HepG2 (cell line): ENCODE results near the gene RNASE11. TPM values are rescaled to one million over a fixed set of nuclear protein-coding genes. Genes with fewer than 3 reads are reported as not detected.

Source experiments
- ATAC-seq: fragments of 200-7000 bp; cut with Tn5 transposase; 3 replicates; pipeline ENCODE4 v1.9.1; 2020; ENCODE audit warnings: mild to moderate bottlenecking, moderate library complexity
- BruUV-seq: library from RNA; stranded (reverse); fragments of 400-500 nt; replicated peaks from 2 replicates; lab custom pipeline; 2021; lab: Mats Ljungman, UMichigan
- CTCF ChIA-PET: fragments of 300-600 bp; formaldehyde crosslinking; extraction: SDS; loops from one replicate; lab custom pipeline; 2021; ENCODE audit warnings: low total read pairs, inconsistent platforms, low intra/inter-chr PET ratio; lab: Yijun Ruan, JAX
- POLR2A ChIA-PET: fragments of 350-600 bp; sonication (Branson Sonifier 250); formaldehyde crosslinking; loops from one replicate; lab custom pipeline; 2020; ENCODE audit warnings: antibody characterized with exemption, inconsistent platforms; lab: Yijun Ruan, JAX
- DNase-seq: peaks from one replicate; pipeline ENCODE4 v3.0.0-alpha.2; 2015; ENCODE audit warnings: low spot score
- FAIRE-seq: peaks from 3 replicates; lab custom pipeline; 2011; peaks lifted over from hg19 to GRCh38; lab: Jason Lieb, UNC
- H2AFZ ChIP-seq: one replicate; pipeline ENCODE4 v1.6.1; 2011; ENCODE audit warnings: low read length, inconsistent platforms
- H3K27ac ChIP-seq: fragments of 300-600 bp; 3 replicates; pipeline ENCODE4 v1.8.0; 2011; ENCODE audit warnings: mixed run types, mild to moderate bottlenecking, mixed read lengths, low read length, inconsistent platforms; ENCODE audit not compliant: insufficient read depth; ENCODE audit errors: extremely low read length
- H3K27me3 ChIP-seq, 2 experiments: fragments of 200-600 bp in 1 of 2; 2 replicates in 1 of 2; 3 replicates in 1 of 2; pipeline versions ENCODE4 v1.6.0 to v1.8.0; 2011; ENCODE audit warnings: low read length in 2 of 2, mild to moderate bottlenecking in 2 of 2, moderate library complexity in 2 of 2, inconsistent platforms in 1 of 2; ENCODE audit not compliant: insufficient read depth in 2 of 2, control insufficient read depth in 1 of 2
- H3K36me3 ChIP-seq, 2 experiments: fragments of 200-600 bp in 1 of 2; replicated peaks in 1 of 2; 2 replicates in 1 of 2; 3 replicates in 1 of 2; pipeline versions ENCODE4 v1.5.1 to v1.8.0; 2011; ENCODE audit warnings: low read length in 2 of 2, inconsistent platforms in 1 of 2; ENCODE audit not compliant: insufficient read depth in 2 of 2, control insufficient read depth in 1 of 2
- H3K4me1 ChIP-seq: 2 replicates; pipeline ENCODE4 v1.5.1; 2012; ENCODE audit warnings: low read length, inconsistent platforms; ENCODE audit not compliant: insufficient read depth
- H3K4me2 ChIP-seq: 2 replicates; pipeline ENCODE4 v1.6.0; 2011; ENCODE audit warnings: low read depth, low read length, inconsistent platforms
- H3K4me3 ChIP-seq, 3 experiments: fragments of 200-600 bp in 1 of 3; sonication (generic), shearing (Covaris generic) in 1 of 3; replicated peaks in 1 of 3; 2 replicates each; pipeline ENCODE4 v1.5.1; 2011 to 2016; ENCODE audit warnings: low read length in 3 of 3, inconsistent platforms in 2 of 3, low read depth in 2 of 3, mild to moderate bottlenecking in 2 of 3, control low read depth in 1 of 3, mixed read lengths in 1 of 3; ENCODE audit not compliant: insufficient read depth in 1 of 3
- H3K79me2 ChIP-seq: one replicate; pipeline ENCODE4 v1.6.1; 2011; ENCODE audit warnings: low read length, inconsistent platforms; ENCODE audit not compliant: insufficient read depth
- H3K9ac ChIP-seq: 2 replicates; pipeline ENCODE4 v1.6.0; 2011; ENCODE audit warnings: mild to moderate bottlenecking, low read depth, low read length, inconsistent platforms; ENCODE audit not compliant: insufficient read depth
- H3K9me3 ChIP-seq: 2 replicates; pipeline ENCODE4 v1.5.1; 2012; ENCODE audit warnings: mild to moderate bottlenecking, low read length
- H4K20me1 ChIP-seq: 2 replicates; pipeline ENCODE4 v1.6.0; 2011; ENCODE audit warnings: inconsistent platforms, mild to moderate bottlenecking, low read length, moderate library complexity; ENCODE audit not compliant: insufficient read depth
- DMAP1 ChIP-seq: IDR thresholded peaks from 2 replicates; pipeline ENCODE4 v1.6.1; 2016
- KMT2B ChIP-seq: IDR thresholded peaks from 2 replicates; pipeline ENCODE4 v1.6.1; 2016; ENCODE audit warnings: missing genetic modification reagents, missing compliant biosample characterization
- MAFK ChIP-seq, 2 experiments: IDR thresholded peaks in 1 of 2; conservative IDR thresholded peaks in 1 of 2; 2 replicates each; pipeline ENCODE4 v1.6.1; 2011; ENCODE audit warnings: improper control_type of control experiment in 2 of 2, low read length in 2 of 2
- MTF1 ChIP-seq: sonication (generic); formaldehyde crosslinking; IDR thresholded peaks from 2 replicates; pipeline ENCODE4 v1.5.0; 2020; ENCODE audit warnings: missing genetic modification reagents
- NCOA1 ChIP-seq: sonication (generic); formaldehyde crosslinking; IDR thresholded peaks from 2 replicates; pipeline ENCODE4 v1.9.0; 2021; ENCODE audit warnings: missing genetic modification reagents
- SAP130 ChIP-seq: IDR thresholded peaks from 2 replicates; pipeline ENCODE4 v1.6.1; 2016; ENCODE audit warnings: low read depth
- SRSF9 ChIP-seq: fragments of 200-400 bp; formaldehyde crosslinking; IDR thresholded peaks from 2 replicates; pipeline ENCODE4 v1.6.1; 2018; ENCODE audit warnings: borderline replicate concordance, mild to moderate bottlenecking, low read depth, low read length; ENCODE audit not compliant: insufficient read depth, poor library complexity, severe bottlenecking
- TRIM24 ChIP-seq: sonication (generic); formaldehyde crosslinking; IDR thresholded peaks from 2 replicates; pipeline ENCODE4 v1.8.0; 2022; ENCODE audit warnings: mild to moderate bottlenecking, missing genetic modification reagents
- ZFP36L2 ChIP-seq: sonication (generic); formaldehyde crosslinking; IDR thresholded peaks from 2 replicates; pipeline ENCODE4 v1.4.0; 2020; ENCODE audit warnings: missing genetic modification reagents
- WGBS: methylation state at CpG from one replicate; pipeline ENCODE4 v1.1.6; 2017; ENCODE audit warnings: low lambda C conversion rate; 5-methylcytosine and 5-hydroxymethylcytosine counted together
- in situ Hi-C: cut with HindIII; loops from 2 replicates; pipeline ENCODE4 v1.10.0; 2017; ENCODE audit warnings: low pct_unique_long_range_greater_than_20kb; ENCODE audit not compliant: extremely low pct_ligation_motif_present
- intact Hi-C: fragments of 100-400 bp; cut with micrococcal nuclease; formaldehyde crosslinking; loops from one replicate; pipeline ENCODE4 v1.10.0; 2022; ENCODE audit not compliant: unreplicated experiment
- polyA plus RNA-seq, 8 experiments: library from polyadenylated mRNA; depleted of rRNA in 3 of 8; stranded (reverse) in 7 of 8; unstranded in 1 of 8; fragments of >200 nt; fragmentation: Illumina TruSeq in 4 of 8; extraction: Trizol in 4 of 8; gene quantifications; 2 replicates each; pipeline versions ENCODE4 v1.2.1 to v1.2.3, GENCODE V29; 2011 to 2016; ENCODE audit warnings: low read depth in 4 of 8, missing spikeins in 1 of 8, mixed read lengths in 1 of 8; ENCODE audit not compliant: insufficient read depth in 1 of 8
- total RNA-seq, 5 experiments: library from RNA; depleted of rRNA; stranded (reverse); fragments of >200 nt; fragmentation: Illumina TruSeq; extraction: Trizol; gene quantifications; 2 replicates each; pipeline ENCODE4 v1.2.3, GENCODE V29; 2016; ENCODE audit warnings: low read depth in 1 of 5

The RNASE11 gene
- total and polyA plus RNA-seq, 2 of the 13 experiments (the other 11 are each of a cell fraction or from before 2014, with no cell fraction given) = not detected

DNA sequence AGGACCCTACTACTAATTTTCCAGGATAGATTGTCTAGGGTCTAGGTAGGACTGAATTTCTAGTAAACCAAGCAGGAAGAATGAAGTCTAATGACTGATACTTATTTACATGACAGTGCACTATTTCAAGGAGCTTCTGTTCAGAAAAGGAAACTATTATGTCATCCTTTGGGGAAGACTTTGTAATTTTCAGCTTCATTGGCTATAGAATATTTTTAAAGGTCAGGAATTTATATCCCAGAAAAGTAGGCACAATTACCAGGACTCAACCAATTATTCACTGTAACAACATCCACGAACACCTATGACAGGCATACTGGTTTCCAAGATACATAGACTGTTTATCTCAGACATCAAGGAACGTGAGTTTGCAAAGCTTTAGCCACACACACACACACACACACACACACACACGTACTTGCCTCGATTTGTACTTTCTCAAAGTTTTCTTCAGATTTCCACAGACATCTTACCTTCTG is 30.5 kb upstream of the RNASE11 start:
- H3K4me3 ChIP-seq = no peak overlapping the region
- in situ Hi-C loops = loop anchor here (25.0 kb wide), 1 partner anchor 156 kb away; the partner anchor contains the start of genes APEX1, OSGEP, PIP4P1 and PNP
- no peak for ATAC-seq
- ChIA-PET CTCF (no interaction called here), POLR2A (no interaction called here)
- H3K27me3 ChIP-seq = no peaks in the 10 kb centered on the region; a peak in 1 of 5 replicates
- 32% methylated on average over 4 of the region's 4 CpGs for WGBS
- H3K79me2 ChIP-seq = no peaks in the 10 kb centered on the region
- intact Hi-C loops = no loop called here
- H3K4me2 ChIP-seq = no peak overlapping the region
- H4K20me1 ChIP-seq = no peaks in the 10 kb centered on the region
- TF ChIP-seq MAFK (conservative IDR thresholded peaks at IDR 0.05 in 1 of 2, IDR thresholded peaks at IDR 0.05 in 1 of 2; ENCODE audit: low read length in 2 of 2) = peak in 1 of 2 experiments; percentile 13; a peak in 1 of 4 replicates
- no peak for TF ChIP-seq DMAP1
- TF ChIP-seq KMT2B = no peak
- no peak for TF ChIP-seq ZFP36L2 (CRISPR knock-in tag)
- no peak for TF ChIP-seq TRIM24 (CRISPR knock-in tag)
- TF ChIP-seq SRSF9 = no peak
- TF ChIP-seq SAP130 = no peak
- no peak for TF ChIP-seq NCOA1 (CRISPR knock-in tag)
- TF ChIP-seq MTF1 (CRISPR knock-in tag) = no peak
- TF ChIP-seq, all 625 proteins: peak for 1
- H3K9ac ChIP-seq = no peak overlapping the region
- no peaks in the 10 kb centered on the region for H3K36me3 ChIP-seq
- DNase-seq = no peak
- H3K27ac ChIP-seq = no peak overlapping the region
- BruUV-seq = no TSS peak
- no peak overlapping the region for H2AFZ ChIP-seq
- no peak for FAIRE-seq
- H3K4me1 ChIP-seq = peaks cover 86% of the 10 kb centered on the region
- no peaks in the 10 kb centered on the region for H3K9me3 ChIP-seq
